HFFc6 (cell line): Measurements from ENCODE around the gene C11orf87. TPM values are rescaled to one million over a fixed set of nuclear protein-coding genes. Genes with fewer than 3 reads are reported as not detected.

Source experiments
- DNase-seq: peaks from one replicate; pipeline ENCODE4 v3.0.0-alpha.2; 2018
- H3K27ac Mint-ChIP-seq: 2 replicates; pipeline ENCODE4 v1.8.0; 2020; ENCODE audit warnings: mild to moderate bottlenecking, mixed read lengths
- H3K27me3 Mint-ChIP-seq: 2 replicates; pipeline ENCODE4 v1.8.0; 2021; ENCODE audit warnings: mild to moderate bottlenecking, moderate library complexity, mixed read lengths; ENCODE audit not compliant: insufficient read depth
- H3K36me3 Mint-ChIP-seq: 2 replicates; pipeline ENCODE4 v1.8.0; 2021; ENCODE audit warnings: low read depth, mixed read lengths
- H3K4me1 Mint-ChIP-seq: 2 replicates; pipeline ENCODE4 v1.8.0; 2020; ENCODE audit warnings: low read depth, mixed read lengths
- H3K4me3 Mint-ChIP-seq: 2 replicates; pipeline ENCODE4 v1.8.0; 2020; ENCODE audit warnings: mild to moderate bottlenecking, moderate library complexity, mixed read lengths
- H3K9me3 Mint-ChIP-seq: 2 replicates; pipeline ENCODE4 v1.8.0; 2020; ENCODE audit warnings: mild to moderate bottlenecking, mixed read lengths
- CTCF ChIP-seq: fragments of 200-600 bp; sonication (generic); IDR thresholded peaks from 2 replicates; pipeline ENCODE4 v1.5.0; 2021; ENCODE audit warnings: antibody characterized with exemption, mild to moderate bottlenecking
- total RNA-seq, 6 experiments: library from RNA; stranded (reverse); fragmentation: NEBNext Ultra II Directional; extraction: Animal tissue kit (Norgen Biotek cat#: 25700); gene quantifications; 2 replicates in 1 of 6; 3 replicates in 5 of 6; pipeline ENCODE4 v1.2.3, GENCODE V29; 2021

C11orf87 gene
- total RNA-seq, 6 experiments from 2014 or later, result 0.07 to 0.51 (median 0.43) TPM

DNA sequence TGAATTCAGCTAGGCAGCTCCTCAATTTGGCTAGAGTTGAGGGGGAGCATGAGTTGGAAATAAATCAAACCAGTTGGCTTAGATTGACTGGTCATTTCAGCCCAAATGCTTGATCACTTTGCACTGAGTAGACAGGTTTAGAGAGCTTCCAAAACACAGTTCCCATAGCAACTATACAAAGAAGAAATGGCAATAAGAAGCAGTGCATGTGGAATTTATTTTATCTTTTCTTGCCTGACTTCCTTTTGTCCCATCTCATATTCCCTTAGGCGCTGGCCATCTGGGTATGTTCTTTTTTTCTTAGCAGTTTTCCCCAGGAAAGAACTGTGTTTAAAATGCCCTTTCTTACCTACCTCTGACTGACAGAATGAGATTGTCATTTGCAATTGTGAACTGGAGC lies 38.7 kb upstream of the C11orf87 start:
- H3K27me3 Mint-ChIP-seq, result no peaks in the 10 kb centered on the region; the same call in 1 of the 2 replicates
- DNase-seq, result no peak
- H3K9me3 Mint-ChIP-seq, result no peaks in the 10 kb centered on the region; the same call in 1 of the 2 replicates
- no peak overlapping the region for H3K4me3 Mint-ChIP-seq
- H3K36me3 Mint-ChIP-seq, result no peaks in the 10 kb centered on the region
- TF ChIP-seq CTCF, result no peak
- H3K4me1 Mint-ChIP-seq, result no peaks in the 10 kb centered on the region
- no peak overlapping the region for H3K27ac Mint-ChIP-seq

- Mint-ChIP-seq H3K27me3 (no peaks in the 10 kb centered on the region; the same call in 1 of the 2 replicates), H3K27ac (no peak overlapping the region), H3K4me1 (no peaks in the 10 kb centered on the region), H3K4me3 (no peak overlapping the region), H3K9me3 (no peaks in the 10 kb centered on the region; the same call in 1 of the 2 replicates), H3K36me3 (no peaks in the 10 kb centered on the region)
- no peak for TF ChIP-seq CTCF
- DNase-seq, result no peak
Measured at GRCh38 chr11:109384873-109385272, 37.1 kb upstream of the C11orf87 start.

DNA sequence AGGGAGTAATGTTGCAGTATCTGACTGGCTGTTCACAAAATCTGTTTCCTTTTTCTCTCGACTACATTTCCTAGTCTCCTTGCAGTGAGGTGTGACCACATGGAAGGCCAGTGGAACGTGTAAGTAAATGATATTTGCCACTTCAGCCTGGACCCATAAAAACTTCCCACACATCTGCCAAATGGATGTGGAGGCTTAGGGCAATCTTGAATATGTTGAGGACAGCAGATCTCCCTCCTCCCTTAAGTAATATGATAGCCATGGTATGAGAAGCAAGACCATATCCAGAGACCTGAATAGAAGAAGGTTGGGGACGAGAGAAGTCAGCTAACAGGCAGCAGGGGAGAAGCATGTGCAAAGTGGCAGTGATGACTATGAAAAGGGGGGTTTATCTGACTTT lies 33.0 kb upstream of the C11orf87 start:
- no peaks in the 10 kb centered on the region for H3K4me1 Mint-ChIP-seq

GRCh38 chr11:109390752-109391151 lies 31.2 kb upstream of the C11orf87 start:
- H3K9me3 Mint-ChIP-seq, result peaks cover 5% of the 10 kb centered on the region; the same call in 1 of the 2 replicates
- DNase-seq, result no peak
- no peak overlapping the region for H3K4me3 Mint-ChIP-seq
- no peak for TF ChIP-seq CTCF
- no peak overlapping the region for H3K27ac Mint-ChIP-seq
- H3K27me3 Mint-ChIP-seq, result no peaks in the 10 kb centered on the region
- no peaks in the 10 kb centered on the region; the same call in 1 of the 2 replicates for H3K36me3 Mint-ChIP-seq
- H3K4me1 Mint-ChIP-seq, result no peaks in the 10 kb centered on the region

More for the DNA sequence above, 33.0 kb upstream of the C11orf87 start:
- no peak for DNase-seq
- Mint-ChIP-seq H3K9me3 (peaks cover 5% of the 10 kb centered on the region; the same call in 1 of the 2 replicates), H3K4me3 (no peak overlapping the region), H3K27me3 (no peaks in the 10 kb centered on the region), H3K36me3 (no peaks in the 10 kb centered on the region; the same call in 1 of the 2 replicates), H3K27ac (no peak overlapping the region)
- no peak for TF ChIP-seq CTCF

GRCh38 chr11:109401545-109401944 lies 20.4 kb upstream of the C11orf87 start:
- Mint-ChIP-seq H3K4me1 (peaks cover 25% of the 10 kb centered on the region; the same call in 1 of the 2 replicates), H3K36me3 (no peaks in the 10 kb centered on the region), H3K27ac (no peak overlapping the region), H3K27me3 (no peaks in the 10 kb centered on the region), H3K9me3 (no peaks in the 10 kb centered on the region; the same call in 1 of the 2 replicates), H3K4me3 (no peak overlapping the region)
- no peak for TF ChIP-seq CTCF
- DNase-seq, result no peak

DNA sequence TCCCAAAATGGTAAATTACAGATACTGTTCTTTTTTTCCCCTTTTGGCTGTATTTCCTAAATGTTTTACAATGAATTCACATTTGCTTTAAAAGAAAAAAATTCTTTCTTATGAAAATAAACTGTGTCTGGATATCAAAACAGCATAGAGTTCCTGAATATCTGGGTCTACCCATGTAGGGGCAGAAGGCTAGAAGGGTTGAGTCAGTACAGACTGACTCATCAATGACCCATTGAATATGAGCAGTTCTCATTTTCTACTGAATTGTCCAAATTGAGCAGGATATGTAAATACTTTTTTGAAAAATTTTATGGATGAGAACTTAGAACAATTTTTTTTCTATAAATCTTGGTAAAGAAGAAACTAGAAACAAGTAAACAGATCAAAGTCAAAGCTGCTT lies 16.3 kb upstream of the C11orf87 start:
- H3K27ac Mint-ChIP-seq, result no peak overlapping the region
- no peak for DNase-seq
- no peak for TF ChIP-seq CTCF

More for the DNA sequence above, 16.3 kb upstream of the C11orf87 start:
- Mint-ChIP-seq H3K4me1 (peaks cover 26% of the 10 kb centered on the region; the same call in 1 of the 2 replicates), H3K9me3 (no peaks in the 10 kb centered on the region; the same call in 1 of the 2 replicates), H3K36me3 (no peaks in the 10 kb centered on the region), H3K27me3 (no peaks in the 10 kb centered on the region; the same call in 1 of the 2 replicates), H3K4me3 (no peak overlapping the region; the same call in 1 of the 2 replicates)
